HG02678 (cell line): ENCODE results near the gene MOB3B.
A peak's percentile ranks its signal among the peaks of the same experiment; 100 is the strongest.

Source experiments
- ATAC-seq: cut with Tn5 transposase; IDR thresholded peaks from one replicate; pipeline ENCODE4 v1.9.1; 2021; ENCODE audit warnings: mild to moderate bottlenecking, moderate library complexity; ENCODE audit not compliant: unreplicated experiment

MOB3B gene

GRCh38 chr9:27371382-27371781, 158.2 kb downstream of the MOB3B start:
- ATAC-seq: no peak

- ATAC-seq: no peak
Observed at GRCh38 chr9:27369591-27369990, 160.0 kb downstream of the MOB3B start.

- ATAC-seq: no peak
Observed at GRCh38 chr9:27368316-27368985, 161.2 kb downstream of the MOB3B start.

- no peak for ATAC-seq
Observed at GRCh38 chr9:27367921-27368315, 161.7 kb downstream of the MOB3B start.

- ATAC-seq: peak; percentile 79
Observed at GRCh38 chr9:27367175-27367798, 162.3 kb downstream of the MOB3B start.

GRCh38 chr9:27365707-27366376, 163.8 kb downstream of the MOB3B start:
- peak; percentile 84 for ATAC-seq

- ATAC-seq: no peak
Observed at GRCh38 chr9:27362447-27363210, 167.0 kb downstream of the MOB3B start.

- no peak for ATAC-seq
Observed at GRCh38 chr9:27361492-27361891, 168.1 kb downstream of the MOB3B start.

GRCh38 chr9:27359763-27360162, 169.9 kb downstream of the MOB3B start:
- no peak for ATAC-seq

GRCh38 chr9:27358007-27358406, 171.6 kb downstream of the MOB3B start:
- no peak for ATAC-seq

GRCh38 chr9:27356446-27356845, 173.2 kb downstream of the MOB3B start:
- ATAC-seq: no peak

- no peak for ATAC-seq
Observed at GRCh38 chr9:27355166-27355565, 174.4 kb downstream of the MOB3B start.

- ATAC-seq: peak; percentile 81
Observed at GRCh38 chr9:27353474-27354229, 176.0 kb downstream of the MOB3B start.

GRCh38 chr9:27353166-27353473, 176.5 kb downstream of the MOB3B start:
- no peak for ATAC-seq

- peak; percentile 36 for ATAC-seq
Observed at GRCh38 chr9:27352457-27353165, 177.0 kb downstream of the MOB3B start.

GRCh38 chr9:27351438-27351837, 178.2 kb downstream of the MOB3B start:
- no peak for ATAC-seq

- ATAC-seq: no peak
Observed at GRCh38 chr9:27350382-27350976, 179.1 kb downstream of the MOB3B start.

GRCh38 chr9:27349698-27350080, 179.9 kb downstream of the MOB3B start:
- no peak for ATAC-seq

- no peak for ATAC-seq
Observed at GRCh38 chr9:27348785-27349697, 180.6 kb downstream of the MOB3B start.
